Measurements from ENCODE around the gene IKZF1. TPM values are rescaled to one million over a fixed set of nuclear protein-coding genes. Genes with fewer than 3 reads are reported as not detected.

The IKZF1 gene
- total RNA-seq, 1 donor from 2014 or later = 0.86 TPM

GRCh38 chr7:50285269-50285668 lies 19.2 kb upstream of the IKZF1 start:
- Mint-ChIP-seq H3K36me3 (ENCODE audit: low read depth, unreplicated experiment) (no peaks in the 10 kb centered on the region), H3K27me3 (ENCODE audit: low read depth, unreplicated experiment) (peaks cover 3% of the 10 kb centered on the region), H3K4me3 (ENCODE audit: unreplicated experiment) (no peak overlapping the region), H3K27ac (ENCODE audit: unreplicated experiment) (no peak overlapping the region), H3K4me1 (ENCODE audit: low read depth, unreplicated experiment) (no peaks in the 10 kb centered on the region), H3K9me3 (ENCODE audit: unreplicated experiment) (peaks cover 2% of the 10 kb centered on the region)
- Histone ChIP-seq H3K27me3 (ENCODE audit: insufficient read depth, low read length) (no peaks in the 10 kb centered on the region), H3K27ac (ENCODE audit: low read depth, low read length) (no peak overlapping the region), H2AFZ (ENCODE audit: low read depth, low read length) (no peak overlapping the region), H4K20me1 (ENCODE audit: insufficient read depth, low read length) (no peaks in the 10 kb centered on the region), H3K9me3 (ENCODE audit: insufficient read depth, low read depth, low read length) (no peaks in the 10 kb centered on the region), H3K4me1 (ENCODE audit: insufficient read depth, low read length) (no peaks in the 10 kb centered on the region), H3K4me2 (ENCODE audit: low read length) (no peak overlapping the region), H3K36me3 (ENCODE audit: insufficient read depth, low read length) (no peaks in the 10 kb centered on the region), H3K4me3 (ENCODE audit: insufficient read depth, low read depth, low read length) (no peak overlapping the region), H3K9ac (ENCODE audit: low read length) (no peak overlapping the region), H3K79me2 (ENCODE audit: insufficient read depth, low read length) (no peaks in the 10 kb centered on the region)
- DNase-seq (ENCODE audit: low read depth) (no peak), FAIRE-seq (no peak)
- TF ChIP-seq, protein P1, sequence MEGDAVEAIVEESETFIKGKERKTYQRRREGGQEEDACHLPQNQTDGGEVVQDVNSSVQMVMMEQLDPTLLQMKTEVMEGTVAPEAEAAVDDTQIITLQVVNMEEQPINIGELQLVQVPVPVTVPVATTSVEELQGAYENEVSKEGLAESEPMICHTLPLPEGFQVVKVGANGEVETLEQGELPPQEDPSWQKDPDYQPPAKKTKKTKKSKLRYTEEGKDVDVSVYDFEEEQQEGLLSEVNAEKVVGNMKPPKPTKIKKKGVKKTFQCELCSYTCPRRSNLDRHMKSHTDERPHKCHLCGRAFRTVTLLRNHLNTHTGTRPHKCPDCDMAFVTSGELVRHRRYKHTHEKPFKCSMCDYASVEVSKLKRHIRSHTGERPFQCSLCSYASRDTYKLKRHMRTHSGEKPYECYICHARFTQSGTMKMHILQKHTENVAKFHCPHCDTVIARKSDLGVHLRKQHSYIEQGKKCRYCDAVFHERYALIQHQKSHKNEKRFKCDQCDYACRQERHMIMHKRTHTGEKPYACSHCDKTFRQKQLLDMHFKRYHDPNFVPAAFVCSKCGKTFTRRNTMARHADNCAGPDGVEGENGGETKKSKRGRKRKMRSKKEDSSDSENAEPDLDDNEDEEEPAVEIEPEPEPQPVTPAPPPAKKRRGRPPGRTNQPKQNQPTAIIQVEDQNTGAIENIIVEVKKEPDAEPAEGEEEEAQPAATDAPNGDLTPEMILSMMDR (IDR thresholded peaks at IDR 0.05; ENCODE audit: insufficient read depth, low read depth, low read length) = no peak
- TF ChIP-seq EZH2 (IDR thresholded peaks at IDR 0.05; ENCODE audit: insufficient read depth, low read length) = no peak

DNA sequence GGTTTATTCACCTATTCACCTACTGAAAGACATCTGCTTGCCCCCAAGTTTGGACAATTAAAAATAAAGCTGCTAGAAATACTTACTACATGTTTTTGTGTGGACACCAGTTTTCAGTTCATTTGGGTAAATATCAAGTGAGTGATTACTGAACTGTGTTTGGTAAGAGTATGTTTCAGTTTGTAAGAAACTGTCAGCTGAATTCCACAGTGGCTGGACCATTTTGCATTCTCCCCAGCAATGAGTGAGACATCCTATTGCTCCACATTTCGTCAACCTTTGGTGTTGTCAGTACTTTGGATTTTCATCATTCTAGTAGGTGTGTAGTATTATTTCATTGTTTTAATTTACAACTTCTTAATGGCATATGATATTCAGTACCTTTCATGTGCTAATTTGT lies 17.4 kb upstream of the IKZF1 start:
- no peak overlapping the region for H3K4me3 Mint-ChIP-seq (ENCODE audit: unreplicated experiment)
- H2AFZ ChIP-seq (ENCODE audit: low read depth, low read length) = no peak overlapping the region

DNA sequence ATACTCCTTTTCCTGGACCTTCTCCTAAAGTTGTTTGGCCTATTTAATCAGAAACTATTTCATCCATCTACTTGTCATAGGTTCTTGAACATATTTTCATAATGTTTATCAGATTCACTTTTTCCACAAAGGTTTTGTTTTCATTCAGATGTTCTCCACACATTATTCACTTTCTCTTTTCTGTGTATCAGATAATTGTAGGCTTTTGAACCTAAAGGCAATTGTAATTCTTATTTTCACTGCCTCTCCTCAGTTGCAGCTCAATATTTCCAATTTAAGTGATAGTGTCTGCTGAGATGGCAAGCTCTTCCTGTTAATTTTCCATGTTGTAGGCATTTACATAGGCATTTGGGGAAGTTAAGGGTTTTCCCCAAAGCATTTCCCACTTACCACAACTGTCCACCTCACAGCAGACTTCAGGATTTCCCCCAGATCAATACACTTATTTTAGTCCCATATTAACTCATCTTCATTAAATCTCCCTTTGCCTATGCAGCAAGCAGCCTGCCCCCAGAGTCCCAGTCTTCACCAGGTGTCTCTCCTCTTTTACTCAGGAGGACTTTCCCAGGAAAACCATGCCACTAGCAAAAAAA lies 12.3 kb upstream of the IKZF1 start:
- H3K4me2 ChIP-seq (ENCODE audit: low read length) = no peak overlapping the region
- Mint-ChIP-seq H3K4me1 (ENCODE audit: low read depth, unreplicated experiment) (no peaks in the 10 kb centered on the region), H3K36me3 (ENCODE audit: low read depth, unreplicated experiment) (no peaks in the 10 kb centered on the region), H3K27me3 (ENCODE audit: low read depth, unreplicated experiment) (peaks cover 24% of the 10 kb centered on the region), H3K4me3 (ENCODE audit: unreplicated experiment) (no peak overlapping the region), H3K27ac (ENCODE audit: unreplicated experiment) (no peak overlapping the region), H3K9me3 (ENCODE audit: unreplicated experiment) (no peaks in the 10 kb centered on the region)
- H4K20me1 ChIP-seq (ENCODE audit: insufficient read depth, low read length) = no peaks in the 10 kb centered on the region
- H3K4me1 ChIP-seq (ENCODE audit: insufficient read depth, low read length) = no peaks in the 10 kb centered on the region
- no peak overlapping the region for H2AFZ ChIP-seq (ENCODE audit: low read depth, low read length)
- no peak for DNase-seq (ENCODE audit: low read depth)
- FAIRE-seq = peak; percentile 32
- no peaks in the 10 kb centered on the region for H3K27me3 ChIP-seq (ENCODE audit: insufficient read depth, low read length)
- no peaks in the 10 kb centered on the region for H3K36me3 ChIP-seq (ENCODE audit: insufficient read depth, low read length)
- H3K4me3 ChIP-seq (ENCODE audit: insufficient read depth, low read depth, low read length) = no peak overlapping the region
- no peak overlapping the region for H3K9ac ChIP-seq (ENCODE audit: low read length)
- TF ChIP-seq, protein P1 (IDR thresholded peaks at IDR 0.05; ENCODE audit: insufficient read depth, low read depth, low read length) = no peak
- TF ChIP-seq EZH2 (IDR thresholded peaks at IDR 0.05; ENCODE audit: insufficient read depth, low read length) = no peak
- H3K27ac ChIP-seq (ENCODE audit: low read depth, low read length) = no peak overlapping the region
- no peaks in the 10 kb centered on the region for H3K79me2 ChIP-seq (ENCODE audit: insufficient read depth, low read length)
- H3K9me3 ChIP-seq (ENCODE audit: insufficient read depth, low read depth, low read length) = no peaks in the 10 kb centered on the region

More for the DNA sequence above, 17.4 kb upstream of the IKZF1 start:
- no peak overlapping the region for H3K27ac ChIP-seq (ENCODE audit: low read depth, low read length)
- H3K27me3 ChIP-seq (ENCODE audit: insufficient read depth, low read length) = no peaks in the 10 kb centered on the region
- no peaks in the 10 kb centered on the region for H3K36me3 Mint-ChIP-seq (ENCODE audit: low read depth, unreplicated experiment)
- no peaks in the 10 kb centered on the region for H3K9me3 Mint-ChIP-seq (ENCODE audit: unreplicated experiment)
- H3K27ac Mint-ChIP-seq (ENCODE audit: unreplicated experiment) = no peak overlapping the region
- no peak overlapping the region for H3K4me3 ChIP-seq (ENCODE audit: insufficient read depth, low read depth, low read length)
- no peaks in the 10 kb centered on the region for H4K20me1 ChIP-seq (ENCODE audit: insufficient read depth, low read length)
- no peak for FAIRE-seq
- H3K4me1 Mint-ChIP-seq (ENCODE audit: low read depth, unreplicated experiment) = no peaks in the 10 kb centered on the region
- no peak overlapping the region for H3K4me2 ChIP-seq (ENCODE audit: low read length)
- peaks cover 3% of the 10 kb centered on the region for H3K27me3 Mint-ChIP-seq (ENCODE audit: low read depth, unreplicated experiment)
- DNase-seq (ENCODE audit: low read depth) = no peak
- no peaks in the 10 kb centered on the region for H3K9me3 ChIP-seq (ENCODE audit: insufficient read depth, low read depth, low read length)
- no peak overlapping the region for H3K9ac ChIP-seq (ENCODE audit: low read length)
- TF ChIP-seq EZH2 (IDR thresholded peaks at IDR 0.05; ENCODE audit: insufficient read depth, low read length) = no peak
- TF ChIP-seq, protein P1 (IDR thresholded peaks at IDR 0.05; ENCODE audit: insufficient read depth, low read depth, low read length) = no peak
- H3K4me1 ChIP-seq (ENCODE audit: insufficient read depth, low read length) = no peaks in the 10 kb centered on the region
- H3K36me3 ChIP-seq (ENCODE audit: insufficient read depth, low read length) = no peaks in the 10 kb centered on the region
- H3K79me2 ChIP-seq (ENCODE audit: insufficient read depth, low read length) = no peaks in the 10 kb centered on the region
